GM10847 (cell line): Measurements from ENCODE around the gene PRPF4.
A peak's percentile ranks its signal among the peaks of the same experiment; 100 is the strongest.

Source experiments
- POLR2A ChIP-seq: IDR thresholded peaks from 2 replicates; pipeline ENCODE4 v1.6.1; 2011; ENCODE audit not compliant: insufficient read length; ENCODE audit errors: extremely low read depth

The PRPF4 gene

DNA sequence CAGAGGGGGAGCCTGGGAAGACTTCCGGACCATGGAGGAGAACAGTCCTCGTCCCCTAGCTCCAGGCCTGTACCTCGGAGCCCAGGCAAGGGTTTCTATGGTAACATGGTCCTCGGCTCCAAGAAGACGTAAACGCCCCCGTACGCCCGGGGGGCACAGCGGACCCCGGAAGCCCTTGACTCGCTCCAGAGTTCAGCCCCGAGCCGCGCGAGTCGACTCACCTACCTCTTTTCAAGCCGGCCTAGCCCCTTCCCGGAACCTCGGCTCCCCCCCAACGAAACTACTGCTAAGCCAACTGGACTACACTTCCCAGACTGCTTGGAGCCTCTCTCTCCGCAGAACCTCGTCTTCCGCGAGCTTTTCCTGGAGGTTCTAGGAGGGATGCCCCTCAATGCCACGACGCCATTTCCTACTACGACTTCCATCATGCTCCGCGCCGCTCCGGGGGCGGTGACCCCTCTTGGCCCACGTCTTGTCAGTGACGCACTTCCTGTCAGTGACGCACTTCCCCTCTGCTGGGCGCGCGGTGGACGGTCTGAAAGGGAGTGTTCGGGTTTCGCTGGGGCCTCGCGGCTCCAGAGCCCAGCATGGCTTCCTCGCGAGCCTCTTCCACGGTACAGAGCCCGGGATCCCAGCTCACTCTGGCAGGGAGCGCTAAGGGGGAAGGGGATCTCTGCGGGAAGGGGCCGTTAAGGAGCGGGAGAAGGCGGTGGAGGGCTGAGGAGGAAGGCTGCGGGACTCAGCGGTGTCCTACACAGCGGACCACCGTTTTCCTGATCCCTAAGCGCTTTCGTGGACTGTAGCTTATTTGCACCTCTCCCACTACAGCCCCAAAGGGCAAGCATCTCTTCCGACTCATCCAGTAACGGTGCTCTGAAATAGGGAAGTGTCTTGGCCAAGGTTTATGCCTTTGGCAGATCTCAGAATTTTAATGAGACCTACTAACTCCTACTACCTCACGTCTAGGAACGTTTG lies at the start of gene PRPF4, which contains the start of gene CDC26:
Gene PRPF4, plus strand, starts transcription at position 502 of the 975 bp plus-strand sequence. Its CDS starts 86 bp downstream, at position 588.
Gene CDC26, minus strand, starts transcription at position 416 of the 975 bp plus-strand sequence. CDS start 3,065 bp downstream, outside the sequence.
- peak; percentile 94 for TF ChIP-seq POLR2A

DNA sequence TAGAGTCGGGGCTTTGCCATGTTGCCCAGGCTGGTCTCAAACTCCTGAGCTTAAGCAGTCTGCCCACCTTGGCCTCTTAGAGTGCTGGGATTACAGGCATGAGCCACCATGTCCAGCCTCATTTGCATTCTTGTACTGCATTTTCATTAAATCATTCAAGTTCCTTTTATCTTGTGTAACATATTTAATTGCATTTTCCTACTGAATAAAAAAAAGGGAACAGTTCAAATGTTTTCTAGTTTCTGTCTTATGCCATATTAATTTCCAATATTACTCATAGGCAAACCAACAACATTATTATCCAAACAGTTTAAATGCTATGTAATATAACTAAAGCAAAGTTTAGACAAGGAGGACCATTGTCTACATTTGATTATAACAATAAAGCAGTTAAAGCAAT lies 48.0 kb upstream of the PRPF4 start:
- no peak for TF ChIP-seq POLR2A

DNA sequence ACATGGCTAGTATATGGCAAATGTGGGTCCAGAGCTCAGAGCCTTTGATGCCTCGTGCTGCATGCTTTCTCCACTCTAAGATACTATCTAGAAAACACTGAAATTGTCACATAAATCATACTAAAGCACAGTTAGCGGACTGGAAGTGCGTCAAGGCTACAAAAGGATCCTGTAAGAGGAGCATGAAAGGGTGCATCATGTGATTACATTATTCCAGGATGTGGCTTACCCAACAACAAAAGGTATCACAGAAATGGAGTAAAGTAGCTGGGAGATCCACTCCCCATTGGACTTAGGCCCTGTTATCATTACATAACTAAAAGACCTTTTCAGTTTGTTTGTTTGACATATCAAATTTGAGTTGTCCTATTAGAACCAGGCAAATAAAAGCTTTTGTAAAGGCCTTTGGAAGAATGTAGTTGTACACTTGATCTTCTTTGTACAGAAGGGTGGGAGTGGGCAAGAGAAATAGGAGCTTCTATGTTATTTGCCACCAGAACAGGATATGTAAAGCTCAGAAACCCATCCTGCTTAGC lies 47.3 kb upstream of the PRPF4 start:
- no peak for TF ChIP-seq POLR2A

DNA sequence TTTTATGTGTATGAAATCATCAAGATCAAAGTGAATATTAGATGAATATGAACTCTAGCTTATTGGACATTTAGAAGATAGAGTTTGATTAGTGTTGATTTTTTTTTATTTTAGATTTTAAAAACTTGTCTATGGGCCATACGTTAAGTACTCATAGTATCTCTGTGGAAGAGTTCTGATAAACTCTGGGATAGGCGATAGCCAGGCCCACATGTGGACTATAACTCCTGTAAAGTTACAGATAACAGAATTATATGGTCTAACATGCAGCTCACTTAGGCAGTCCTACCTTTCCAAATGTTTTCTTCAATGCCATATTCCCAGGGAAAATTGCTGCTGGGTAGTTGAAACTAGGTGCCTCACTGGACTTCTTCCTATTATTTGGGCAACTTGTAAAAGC lies 43.8 kb upstream of the PRPF4 start:
- TF ChIP-seq POLR2A, result no peak

DNA sequence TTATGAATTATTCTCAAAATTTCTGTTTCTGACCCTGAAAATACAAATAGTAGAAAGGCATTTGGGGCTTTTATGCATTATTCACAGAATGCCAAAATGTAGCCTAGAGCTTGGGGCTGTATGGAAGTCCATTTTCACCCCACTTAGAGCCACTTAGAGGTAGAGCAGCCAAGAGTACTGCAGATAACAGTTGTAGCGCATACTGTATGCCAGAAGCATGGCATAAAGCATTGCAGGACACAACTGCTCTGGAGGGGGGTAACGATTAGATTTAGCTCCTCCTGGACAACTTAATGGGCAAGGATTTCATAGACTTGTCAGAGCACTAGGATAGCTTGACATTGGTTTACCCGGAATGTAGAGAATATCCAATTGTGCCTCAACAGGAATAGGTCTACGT lies 38.4 kb upstream of the PRPF4 start:
- TF ChIP-seq POLR2A, result no peak

DNA sequence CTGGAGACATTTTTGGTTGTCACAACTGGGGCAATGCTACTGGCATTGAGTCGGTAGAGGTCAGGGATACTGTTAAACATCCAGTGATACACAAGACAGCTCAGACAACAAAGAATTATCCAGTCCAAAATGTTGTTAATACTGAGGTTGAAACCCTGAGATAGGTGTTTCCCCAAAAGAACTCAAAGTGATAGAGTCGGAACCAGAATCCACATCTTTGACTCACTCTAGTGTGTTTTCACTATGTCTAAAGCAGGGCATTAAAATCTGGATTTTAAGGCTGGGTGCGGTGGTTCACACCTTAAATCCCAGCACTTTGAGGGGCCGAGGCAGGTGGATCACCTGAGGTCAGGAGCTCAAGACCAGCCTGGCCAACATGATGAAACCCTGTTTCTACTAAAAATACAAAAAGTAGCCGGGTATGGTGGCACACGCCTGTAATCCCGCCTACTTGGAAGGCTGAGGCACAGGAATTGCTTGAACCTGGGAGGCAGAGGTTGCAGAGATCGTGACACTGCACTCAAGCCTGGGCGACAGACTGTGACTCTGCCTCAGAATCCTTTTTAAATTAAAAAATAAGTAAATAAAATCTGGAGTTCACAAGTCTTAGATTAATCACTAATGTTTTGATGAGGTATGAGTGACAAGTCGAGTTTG lies 37.1 kb upstream of the PRPF4 start:
- no peak for TF ChIP-seq POLR2A

DNA sequence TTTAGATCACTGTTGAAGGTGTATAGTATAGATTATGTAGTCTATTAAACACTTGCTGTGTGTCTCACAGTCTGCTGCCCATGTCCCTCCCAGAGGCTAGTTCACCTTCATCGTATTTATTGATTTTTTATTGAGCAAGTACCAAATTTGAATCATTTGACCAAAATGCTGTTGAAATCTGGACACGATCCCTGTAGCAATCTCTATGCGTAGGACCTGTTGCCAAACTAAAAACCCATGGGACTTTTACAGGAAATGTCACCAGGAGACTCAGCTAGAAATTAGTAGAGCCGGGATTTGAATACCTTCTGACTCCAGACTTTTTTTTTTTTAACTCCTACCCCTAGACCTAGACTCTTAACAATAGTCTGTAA lies 36.6 kb upstream of the PRPF4 start:
- no peak for TF ChIP-seq POLR2A

DNA sequence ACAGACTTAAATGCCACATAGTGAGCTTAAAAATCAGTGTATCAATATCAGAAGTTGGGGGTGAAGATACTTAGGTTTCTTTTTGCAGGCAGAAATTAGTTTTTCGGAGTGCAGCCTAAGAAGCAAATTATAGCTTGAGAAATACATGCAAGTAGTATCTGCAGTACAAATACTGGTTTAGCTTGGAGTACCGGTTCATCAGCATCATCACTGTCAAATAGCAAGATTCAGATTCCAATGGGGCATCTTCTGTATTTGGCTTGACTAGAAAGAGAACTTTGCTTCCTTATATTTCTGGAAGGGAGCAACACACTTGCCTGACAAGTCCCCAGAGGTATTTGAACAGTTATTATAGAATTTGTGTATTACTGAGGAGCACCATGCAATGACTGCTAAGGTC lies 34.3 kb upstream of the PRPF4 start:
- TF ChIP-seq POLR2A, result no peak

DNA sequence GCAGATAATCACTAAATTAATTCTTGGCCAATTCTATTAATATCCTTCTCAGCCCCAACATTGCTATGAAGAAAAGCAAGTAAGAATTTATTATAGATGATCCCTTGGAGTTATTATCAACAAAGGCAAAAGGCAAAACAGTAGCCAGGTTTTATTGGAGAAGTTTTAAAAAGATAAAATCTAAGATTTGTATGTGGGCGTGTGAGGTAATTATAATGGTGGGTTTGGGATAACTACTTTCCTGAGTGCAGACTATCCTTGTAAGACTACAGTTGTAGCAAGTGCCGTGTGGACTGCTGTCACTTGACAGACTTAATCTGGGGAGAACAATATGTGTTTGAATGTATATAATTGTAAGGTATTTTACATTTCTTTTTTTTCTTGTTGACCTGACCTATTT lies 30.9 kb upstream of the PRPF4 start:
- TF ChIP-seq POLR2A, result no peak

DNA sequence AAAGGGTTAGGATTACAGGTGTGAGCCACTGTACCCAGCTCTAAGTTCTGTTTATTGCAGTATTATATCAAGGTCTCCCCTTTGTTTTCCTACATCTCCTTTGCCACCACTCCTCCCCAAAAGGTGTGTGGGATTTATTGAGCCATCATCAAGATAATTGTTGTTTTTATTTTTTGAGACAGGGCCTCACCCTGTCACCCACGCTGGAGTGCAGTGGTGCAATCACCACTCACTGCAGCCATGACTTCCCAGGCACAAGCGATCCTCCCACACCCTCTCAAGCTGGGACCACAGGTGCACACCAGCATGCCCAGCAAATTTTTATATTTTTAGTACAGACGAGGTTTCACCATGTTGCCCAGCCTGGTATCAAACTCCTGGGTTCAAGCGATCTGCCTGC lies 29.6 kb upstream of the PRPF4 start:
- TF ChIP-seq POLR2A, result no peak

DNA sequence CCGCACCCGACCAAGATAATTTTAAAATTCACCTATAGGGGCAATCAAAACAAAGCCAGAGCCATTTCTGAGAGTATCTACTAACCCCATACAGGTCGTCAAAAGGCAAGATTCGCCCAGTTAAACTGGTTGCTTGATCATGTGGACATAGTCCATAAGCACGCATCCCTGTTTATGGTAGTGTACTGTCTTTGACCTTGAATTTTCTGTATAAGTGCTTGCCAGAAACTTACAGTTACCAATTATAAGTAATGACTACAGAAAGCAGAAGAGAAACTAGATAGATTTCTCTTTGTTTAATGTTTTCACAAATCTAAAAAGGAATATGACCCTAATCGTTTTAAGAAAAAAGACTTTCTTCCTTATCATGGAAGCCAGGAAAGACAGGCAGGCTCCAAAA lies 28.5 kb upstream of the PRPF4 start:
- no peak for TF ChIP-seq POLR2A

DNA sequence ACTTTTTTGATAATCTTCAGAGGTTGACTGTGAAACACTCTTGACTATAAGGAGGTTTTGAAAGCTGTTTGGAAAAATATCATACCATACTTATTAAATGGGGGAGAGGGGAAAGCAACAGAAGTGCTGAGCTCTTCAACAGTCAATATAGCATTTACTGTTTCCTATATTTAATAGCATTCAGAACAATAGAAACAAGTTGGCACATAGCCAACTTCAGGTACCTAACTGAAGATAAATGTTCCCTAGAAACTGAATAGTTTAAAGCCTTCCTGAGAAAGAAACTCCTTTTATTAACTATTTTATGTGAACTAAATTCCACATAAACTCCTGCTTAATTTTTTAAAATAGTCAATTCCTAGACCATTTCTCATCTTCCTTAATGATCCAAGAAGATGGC lies 27.8 kb upstream of the PRPF4 start:
- no peak for TF ChIP-seq POLR2A

DNA sequence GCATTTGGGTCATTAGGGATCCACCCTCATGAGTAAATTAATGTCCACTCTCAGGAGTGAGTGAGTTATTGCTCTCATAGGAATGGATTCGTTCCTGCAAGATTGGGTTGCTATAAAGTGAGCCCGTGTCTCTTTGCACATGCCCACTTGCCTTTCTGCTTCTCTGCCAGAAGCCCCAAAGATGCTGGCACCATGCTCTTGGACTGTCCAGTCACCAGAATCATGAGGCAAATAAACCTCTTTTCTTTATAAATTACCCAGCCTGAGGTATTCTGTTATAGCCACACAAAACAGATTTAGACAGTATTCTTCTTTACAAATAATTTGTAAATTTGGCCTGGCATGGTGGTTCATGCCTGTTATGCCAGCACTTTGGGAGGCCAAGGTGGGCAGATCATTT lies 24.7 kb upstream of the PRPF4 start:
- TF ChIP-seq POLR2A, result no peak

DNA sequence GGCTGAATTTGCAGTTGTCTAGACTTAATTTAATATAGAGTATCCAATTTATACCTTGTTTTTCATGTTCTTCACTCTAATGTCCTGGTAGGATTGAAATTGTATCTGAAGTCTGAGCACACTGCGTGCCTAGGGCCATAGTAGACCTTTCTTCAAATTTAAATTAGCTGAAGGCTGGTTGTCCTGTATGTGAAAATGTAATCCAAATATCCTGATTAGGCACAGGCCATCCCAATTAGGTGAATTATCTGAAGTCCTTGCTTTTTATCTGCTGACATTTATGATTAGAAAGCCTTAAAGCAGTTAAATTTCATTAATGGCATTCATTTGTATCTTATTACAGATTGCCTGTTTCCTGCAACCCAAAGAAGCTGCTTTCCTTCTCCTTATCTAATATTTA lies 20.5 kb upstream of the PRPF4 start:
- TF ChIP-seq POLR2A, result no peak

DNA sequence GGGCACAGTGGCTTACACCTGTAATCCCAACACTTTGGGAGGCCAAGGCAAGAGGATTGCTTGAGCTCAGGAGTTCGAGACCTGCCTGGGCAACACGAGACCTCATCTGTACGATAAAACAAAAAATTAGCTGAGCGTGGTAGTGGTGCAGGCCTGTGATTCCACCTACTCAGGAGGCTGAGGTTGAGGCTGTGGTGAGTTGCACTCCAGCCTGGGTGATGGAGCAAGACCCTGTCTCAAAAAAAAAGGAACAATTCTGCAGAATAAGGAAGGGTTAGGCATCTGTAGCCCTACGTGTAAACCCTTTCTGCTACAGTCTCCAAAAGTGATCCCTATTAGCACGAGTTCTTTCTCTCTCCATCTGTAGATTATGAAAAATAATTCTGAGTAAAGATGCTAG lies 20.0 kb upstream of the PRPF4 start:
- TF ChIP-seq POLR2A, result no peak

DNA sequence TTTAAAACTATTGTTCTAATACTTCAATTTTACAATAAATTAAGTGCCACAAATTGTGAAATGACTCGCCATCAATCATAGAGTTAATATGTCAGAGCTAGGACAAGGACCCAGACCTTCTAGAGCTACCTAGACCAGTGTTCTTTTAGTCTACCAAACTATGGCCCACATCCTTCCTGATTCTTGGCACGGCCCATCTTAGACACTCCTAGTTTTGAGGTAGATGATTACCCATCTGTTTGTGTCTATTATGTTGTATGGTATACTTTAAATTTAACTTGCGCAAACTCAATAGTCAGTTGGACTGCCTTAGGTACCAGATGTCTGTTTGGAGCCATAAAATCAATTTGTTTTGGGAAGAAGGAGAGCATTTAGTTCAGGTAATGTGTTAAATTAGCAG lies 17.6 kb upstream of the PRPF4 start:
- no peak for TF ChIP-seq POLR2A

DNA sequence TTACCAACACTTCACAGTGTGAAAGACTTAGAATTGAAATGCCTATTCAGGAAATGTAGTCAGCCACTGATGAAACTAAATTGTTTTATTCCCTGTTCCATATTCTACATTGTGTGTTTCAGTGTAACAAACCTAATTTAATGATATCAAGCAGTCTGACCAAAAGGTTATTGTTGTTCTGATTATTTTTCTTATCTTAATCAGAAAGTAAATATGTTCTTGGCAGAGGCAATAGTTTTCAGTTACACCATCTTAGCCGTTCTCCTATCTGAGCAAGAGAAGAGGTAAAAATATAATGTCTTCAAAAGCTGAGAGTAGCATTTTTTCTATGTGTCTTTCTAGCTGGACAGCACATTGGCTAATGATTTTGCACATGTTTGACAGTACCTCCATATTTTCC lies 17.2 kb upstream of the PRPF4 start:
- no peak for TF ChIP-seq POLR2A
